MM.1S (cell line): ENCODE measurements around the gene FIGNL1.

Experiments
- DNase-seq: peaks from one replicate; pipeline ENCODE4 v3.0.0-alpha.2; 2015
- H2AFZ ChIP-seq: fragments of 300-600 bp; sonication (generic); 2 replicates; pipeline ENCODE4 v1.6.0; 2016; ENCODE audit warnings: antibody characterized with exemption, low read length
- H3F3A ChIP-seq: fragments of 300-600 bp; sonication (generic); 2 replicates; pipeline ENCODE4 v1.6.1; 2016; ENCODE audit warnings: mild to moderate bottlenecking, antibody characterized with exemption, low read length, moderate library complexity, mixed read lengths; ENCODE audit not compliant: insufficient read depth
- H3K27ac ChIP-seq: fragments of 300-600 bp; sonication (generic); 2 replicates; pipeline ENCODE4 v1.5.1; 2016; ENCODE audit warnings: mild to moderate bottlenecking, low read length
- H3K27me3 ChIP-seq: fragments of 300-600 bp; sonication (generic); replicated peaks from 2 replicates; pipeline ENCODE4 v1.6.0; 2016; ENCODE audit warnings: low read length; ENCODE audit not compliant: insufficient read depth
- H3K36me3 ChIP-seq: fragments of 300-600 bp; sonication (generic); replicated peaks from 2 replicates; pipeline ENCODE4 v1.6.1; 2016; ENCODE audit warnings: mild to moderate bottlenecking, low read length, mixed read lengths; ENCODE audit not compliant: insufficient read depth
- H3K4me1 ChIP-seq: fragments of 300-600 bp; sonication (generic); 2 replicates; pipeline ENCODE4 v1.6.1; 2016; ENCODE audit warnings: low read length, mixed read lengths
- H3K4me2 ChIP-seq: fragments of 300-600 bp; sonication (generic); 2 replicates; pipeline ENCODE4 v1.6.0; 2016; ENCODE audit warnings: low read depth, low read length
- H3K4me3 ChIP-seq: fragments of 300-600 bp; sonication (generic); 2 replicates; pipeline ENCODE4 v1.5.1; 2016; ENCODE audit warnings: low read length, mixed read lengths
- H3K79me2 ChIP-seq: fragments of 300-600 bp; sonication (generic); 2 replicates; pipeline ENCODE4 v1.6.1; 2016; ENCODE audit warnings: mixed run types, low read length, mixed read lengths
- H3K9ac ChIP-seq: fragments of 300-600 bp; sonication (generic); 2 replicates; pipeline ENCODE4 v1.6.1; 2016; ENCODE audit warnings: low read length, mixed read lengths
- H3K9me2 ChIP-seq: fragments of 300-600 bp; sonication (generic); replicated peaks from 2 replicates; pipeline ENCODE4 v1.6.1; 2016; ENCODE audit warnings: mild to moderate bottlenecking, low read length, mixed read lengths; ENCODE audit not compliant: insufficient read depth
- H3K9me3 ChIP-seq: fragments of 300-600 bp; sonication (generic); replicated peaks from 2 replicates; pipeline ENCODE4 v1.6.1; 2016; ENCODE audit warnings: mild to moderate bottlenecking, low read length, mixed read lengths; ENCODE audit not compliant: insufficient read depth
- H4K20me1 ChIP-seq: fragments of 300-600 bp; sonication (generic); 2 replicates; pipeline ENCODE4 v1.6.1; 2016; ENCODE audit warnings: mild to moderate bottlenecking, low read length, moderate library complexity, mixed read lengths; ENCODE audit not compliant: insufficient read depth
- CTCF ChIP-seq: fragments of 300-600 bp; sonication (generic); IDR thresholded peaks from 2 replicates; pipeline ENCODE4 v1.5.1; 2016; ENCODE audit warnings: antibody characterized with exemption, low read length, mixed read lengths
- EZH2 ChIP-seq: fragments of 300-600 bp; sonication (generic); optimal IDR thresholded peaks from 2 replicates; pipeline ENCODE3; 2017; ENCODE audit warnings: low read depth, mild to moderate bottlenecking, antibody characterized with exemption, low read length, mixed read lengths
- EZH2phosphoT487 ChIP-seq: fragments of 300-600 bp; sonication (generic); IDR thresholded peaks from 2 replicates; pipeline ENCODE4 v1.6.1; 2018; ENCODE audit warnings: antibody characterized with exemption, low read length

Gene FIGNL1

GRCh38 chr7:50405221-50405620, 44.9 kb downstream of the FIGNL1 start:
- no peak overlapping the region for H2AFZ ChIP-seq
- H3K79me2 ChIP-seq = no peaks in the 10 kb centered on the region; the same call in 1 of the 2 replicates
- no peak overlapping the region for H3K27ac ChIP-seq
- no peak overlapping the region for H3K4me3 ChIP-seq
- no peaks in the 10 kb centered on the region for H4K20me1 ChIP-seq
- no peak overlapping the region for H3K4me2 ChIP-seq
- no peaks in the 10 kb centered on the region for H3K9me2 ChIP-seq
- H3K4me1 ChIP-seq = no peaks in the 10 kb centered on the region
- H3K27me3 ChIP-seq = no peaks in the 10 kb centered on the region
- DNase-seq = no peak
- TF ChIP-seq EZH2 (no peak), CTCF (no peak), EZH2phosphoT487 (no peak)
- H3F3A ChIP-seq = no peaks in the 10 kb centered on the region; the same call in 1 of the 2 replicates
- H3K36me3 ChIP-seq = peaks cover 7% of the 10 kb centered on the region
- H3K9ac ChIP-seq = no peak overlapping the region
- no peaks in the 10 kb centered on the region for H3K9me3 ChIP-seq

- TF ChIP-seq EZH2 = no peak
- TF ChIP-seq EZH2phosphoT487 = no peak
- TF ChIP-seq CTCF = 0 out of 2 replicates have a peak, but pooled peaks have one; percentile 7
- no peaks in the 10 kb centered on the region; the same call in 1 of the 2 replicates for H3F3A ChIP-seq
- H3K4me2 ChIP-seq = no peak overlapping the region
- H3K27me3 ChIP-seq = no peaks in the 10 kb centered on the region
- peaks cover 11% of the 10 kb centered on the region for H3K36me3 ChIP-seq
- H3K9ac ChIP-seq = no peak overlapping the region
- H2AFZ ChIP-seq = no peak overlapping the region
- H3K4me1 ChIP-seq = no peaks in the 10 kb centered on the region
- H3K9me3 ChIP-seq = no peaks in the 10 kb centered on the region
- no peaks in the 10 kb centered on the region for H4K20me1 ChIP-seq
- H3K27ac ChIP-seq = no peak overlapping the region
- DNase-seq = no peak
- no peaks in the 10 kb centered on the region; the same call in 1 of the 2 replicates for H3K79me2 ChIP-seq
- no peaks in the 10 kb centered on the region for H3K9me2 ChIP-seq
- H3K4me3 ChIP-seq = no peak overlapping the region
Observed at GRCh38 chr7:50404392-50404791, 45.8 kb downstream of the FIGNL1 start.

- peaks cover 11% of the 10 kb centered on the region for H3K36me3 ChIP-seq
- H3K4me2 ChIP-seq = no peak overlapping the region
- TF ChIP-seq EZH2phosphoT487 (no peak), EZH2 (no peak), CTCF (no peak)
- H3K27ac ChIP-seq = no peak overlapping the region
- no peak overlapping the region for H3K9ac ChIP-seq
- peaks cover 26% of the 10 kb centered on the region for H3K4me1 ChIP-seq
- H2AFZ ChIP-seq = no peak overlapping the region
- no peak overlapping the region for H3K4me3 ChIP-seq
- H3K27me3 ChIP-seq = no peaks in the 10 kb centered on the region
- no peaks in the 10 kb centered on the region for H3K9me2 ChIP-seq
- H3F3A ChIP-seq = peaks cover 12% of the 10 kb centered on the region; the same call in 1 of the 2 replicates
- DNase-seq = no peak
- no peaks in the 10 kb centered on the region for H3K9me3 ChIP-seq
- H4K20me1 ChIP-seq = no peaks in the 10 kb centered on the region
- H3K79me2 ChIP-seq = peaks cover 36% of the 10 kb centered on the region
Observed at GRCh38 chr7:50400114-50400513, 50.0 kb downstream of the FIGNL1 start.
